Measurements from ENCODE around the gene PCDHB14. TPM values are rescaled to one million over a fixed set of nuclear protein-coding genes. Genes with fewer than 3 reads are reported as not detected.

PCDHB14 gene
- polyA plus RNA-seq, 12 donors: 5.4 to 9.6 (median 7.0) TPM; not detected in 1

DNA sequence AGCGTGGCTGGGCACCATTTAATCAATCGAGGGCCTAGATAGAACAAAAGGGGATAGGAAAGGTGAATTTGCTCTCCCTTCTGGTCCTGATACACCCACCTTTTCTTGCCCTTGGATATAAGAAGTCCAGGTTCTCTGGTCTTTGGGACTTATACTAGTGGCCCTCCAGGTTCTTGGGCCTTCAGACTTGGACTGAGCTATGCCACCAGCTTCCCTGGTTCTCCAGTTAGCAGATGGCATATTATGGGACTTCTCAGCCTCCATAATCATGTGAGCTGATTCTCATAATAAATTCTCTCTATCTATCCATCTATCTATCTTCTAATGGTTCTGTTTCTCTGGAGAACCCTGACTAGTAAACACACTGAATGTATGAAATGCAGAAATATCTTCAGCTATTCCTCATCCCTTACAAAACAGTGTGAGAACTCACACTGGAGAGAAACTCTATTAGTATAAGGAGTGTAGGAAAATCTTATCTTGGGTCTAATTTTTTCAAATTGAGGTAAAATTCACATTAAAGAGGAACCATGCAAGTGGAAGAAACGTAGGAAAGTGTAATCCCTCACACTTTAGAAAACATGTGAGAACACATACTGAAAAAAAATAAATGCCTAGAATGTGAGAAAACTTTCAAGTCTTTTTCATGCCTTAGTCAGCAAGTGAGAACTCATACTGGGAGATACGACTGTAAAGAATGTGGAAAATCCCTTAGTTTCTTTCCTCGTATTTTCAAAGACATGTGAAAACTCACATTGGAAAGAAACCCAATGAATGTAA lies 37.5 kb downstream of the PCDHB14 start:
- no peak for DNase-seq

GRCh38 chr5:141261238-141261546 lies 38.0 kb downstream of the PCDHB14 start:
- no peak for DNase-seq

DNA sequence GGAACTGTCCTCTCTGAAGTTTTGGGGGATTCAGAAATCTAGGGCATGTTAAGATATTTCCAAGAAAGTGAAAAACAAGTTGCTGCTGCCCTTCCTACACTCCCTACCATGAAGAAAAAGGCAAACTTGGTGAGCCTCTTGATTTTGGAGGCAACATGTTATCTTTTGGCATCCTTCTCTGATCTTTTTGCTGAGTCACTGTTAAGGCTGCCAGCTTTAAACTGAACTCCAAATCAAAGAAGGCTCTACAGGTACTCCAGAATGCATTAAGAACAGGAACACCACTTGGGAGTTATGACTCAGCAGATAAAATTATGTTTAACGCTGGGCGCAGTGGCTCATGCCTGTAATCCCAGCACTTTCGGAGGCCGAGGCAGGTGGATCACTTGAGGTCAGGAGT lies 46.1 kb downstream of the PCDHB14 start:
- no peak for DNase-seq

GRCh38 chr5:141272906-141273305 lies 49.8 kb downstream of the PCDHB14 start:
- no peak for DNase-seq

Other genes with a start within 250 kb of the PCDHB14 start
- gene PCDHB1, start 172.0 kb upstream of the PCDHB14 start, polyA plus RNA-seq (ENCODE audit: insufficient read length in 12 of 12): under 1 TPM in 10 of 12 donors, not detected in 2; 0.05 to 0.23 (median 0.11) TPM
- 1 to 10 TPM in 11 of 12 donors, not detected in 1; 2.9 to 5.8 (median 4.2) TPM for gene PCDHB2, start 128.7 kb upstream of the PCDHB14 start, polyA plus RNA-seq (ENCODE audit: insufficient read length in 12 of 12)
- 1 to 10 TPM in 10 of 12 donors, not detected in 2; 1.4 to 2.4 (median 2.1) TPM for gene PCDHB3, start 122.9 kb upstream of the PCDHB14 start, polyA plus RNA-seq (ENCODE audit: insufficient read length in 12 of 12)
- gene PCDHB4, start 101.5 kb upstream of the PCDHB14 start, polyA plus RNA-seq (ENCODE audit: insufficient read length in 12 of 12): 1 to 10 TPM in 10 of 12 donors, not detected in 2; 2.6 to 4.6 (median 3.2) TPM
- 1 to 10 TPM in 11 of 12 donors, not detected in 1; 3.1 to 5.1 (median 3.9) TPM for gene PCDHB5, start 88.1 kb upstream of the PCDHB14 start, polyA plus RNA-seq (ENCODE audit: insufficient read length in 12 of 12)
- 1 to 10 TPM in 11 of 12 donors, not detected in 1; 1.6 to 3.8 (median 1.9) TPM for gene PCDHB6, start 73.3 kb upstream of the PCDHB14 start, polyA plus RNA-seq (ENCODE audit: insufficient read length in 12 of 12)
- 1 to 10 TPM in 11 of 12 donors, not detected in 1; 1.8 to 3.3 (median 2.4) TPM for gene PCDHB7, start 50.7 kb upstream of the PCDHB14 start, polyA plus RNA-seq (ENCODE audit: insufficient read length in 12 of 12)
- gene PCDHB8, start 45.6 kb upstream of the PCDHB14 start, polyA plus RNA-seq (ENCODE audit: insufficient read length in 12 of 12): 1 to 10 TPM in 6 of 12 donors, under 1 TPM in 4, not detected in 2; 0.44 to 1.6 (median 1.2) TPM
- gene PCDHB16, start 41.0 kb upstream of the PCDHB14 start, polyA plus RNA-seq (ENCODE audit: insufficient read length in 12 of 12): 1 to 10 TPM in 11 of 12 donors, not detected in 1; 2.8 to 6.3 (median 3.9) TPM
- gene PCDHB9, start 36.2 kb upstream of the PCDHB14 start, polyA plus RNA-seq (ENCODE audit: insufficient read length in 12 of 12): 1 to 10 TPM in 10 of 12 donors, not detected in 2; 1.4 to 4.6 (median 2.3) TPM
- gene PCDHB10, start 31.0 kb upstream of the PCDHB14 start, polyA plus RNA-seq (ENCODE audit: insufficient read length in 12 of 12): 1 to 10 TPM in 10 of 12 donors, not detected in 2; 3.2 to 5.7 (median 4.8) TPM
- gene PCDHB11, start 23.7 kb upstream of the PCDHB14 start, polyA plus RNA-seq (ENCODE audit: insufficient read length in 12 of 12): 1 to 10 TPM in 11 of 12 donors, not detected in 1; 1.6 to 3.4 (median 2.5) TPM
- 1 to 10 TPM in 11 of 12 donors, not detected in 1; 1.9 to 3.8 (median 2.8) TPM for gene PCDHB12, start 14.6 kb upstream of the PCDHB14 start, polyA plus RNA-seq (ENCODE audit: insufficient read length in 12 of 12)
- gene PCDHB13, start 9.4 kb upstream of the PCDHB14 start, polyA plus RNA-seq (ENCODE audit: insufficient read length in 12 of 12): 1 to 10 TPM in 11 of 12 donors, not detected in 1; 2.2 to 4.3 (median 3.0) TPM
- 10 to 100 TPM in 1 of 12 donors, 1 to 10 TPM in 10, not detected in 1; 5.8 to 12.3 (median 6.8) TPM for gene PCDHB15, start 22.1 kb downstream of the PCDHB14 start, polyA plus RNA-seq (ENCODE audit: insufficient read length in 12 of 12)
- not detected for gene SLC25A2, start 80.7 kb downstream of the PCDHB14 start, polyA plus RNA-seq (ENCODE audit: insufficient read length in 12 of 12)
- 100 to 1,000 TPM in 2 of 12 donors, 10 to 100 TPM in 9, not detected in 1; 77.9 to 106 (median 91.7) TPM for gene TAF7, start 97.4 kb downstream of the PCDHB14 start, polyA plus RNA-seq (ENCODE audit: insufficient read length in 12 of 12)
- gene PCDHGA1, start 107.2 kb downstream of the PCDHB14 start, polyA plus RNA-seq (ENCODE audit: insufficient read length in 12 of 12): under 1 TPM in 10 of 12 donors, not detected in 2; 0.44 to 0.86 (median 0.56) TPM
- 1 to 10 TPM in 11 of 12 donors, not detected in 1; 1.6 to 5.9 (median 2.5) TPM for gene PCDHGA2, start 115.4 kb downstream of the PCDHB14 start, polyA plus RNA-seq (ENCODE audit: insufficient read length in 12 of 12)
- 1 to 10 TPM in 10 of 12 donors, not detected in 2; 1.2 to 1.8 (median 1.4) TPM for gene PCDHGA3, start 120.5 kb downstream of the PCDHB14 start, polyA plus RNA-seq (ENCODE audit: insufficient read length in 12 of 12)
- 1 to 10 TPM in 1 of 12 donors, under 1 TPM in 9, not detected in 2; 0.32 to 1.0 (median 0.65) TPM for gene PCDHGB1, start 126.8 kb downstream of the PCDHB14 start, polyA plus RNA-seq (ENCODE audit: insufficient read length in 12 of 12)
- 1 to 10 TPM in 9 of 12 donors, under 1 TPM in 1, not detected in 2; 0.93 to 1.9 (median 1.5) TPM for gene PCDHGA4, start 131.7 kb downstream of the PCDHB14 start, polyA plus RNA-seq (ENCODE audit: insufficient read length in 12 of 12)
- gene PCDHGB2, start 136.7 kb downstream of the PCDHB14 start, polyA plus RNA-seq (ENCODE audit: insufficient read length in 12 of 12): 1 to 10 TPM in 10 of 12 donors, not detected in 2; 1.8 to 3.0 (median 2.1) TPM
- 1 to 10 TPM in 10 of 12 donors, not detected in 2; 2.1 to 3.4 (median 2.7) TPM for gene PCDHGA5, start 140.8 kb downstream of the PCDHB14 start, polyA plus RNA-seq (ENCODE audit: insufficient read length in 12 of 12)
- gene PCDHGB3, start 146.9 kb downstream of the PCDHB14 start, polyA plus RNA-seq (ENCODE audit: insufficient read length in 12 of 12): 1 to 10 TPM in 8 of 12 donors, under 1 TPM in 2, not detected in 2; 0.94 to 2.0 (median 1.3) TPM
- 1 to 10 TPM in 10 of 12 donors, not detected in 2; 2.5 to 5.4 (median 3.5) TPM for gene PCDHGA6, start 150.5 kb downstream of the PCDHB14 start, polyA plus RNA-seq (ENCODE audit: insufficient read length in 12 of 12)
- gene PCDHGA7, start 159.4 kb downstream of the PCDHB14 start, polyA plus RNA-seq (ENCODE audit: insufficient read length in 12 of 12): 1 to 10 TPM in 10 of 12 donors, not detected in 2; 1.1 to 2.0 (median 1.6) TPM
- 1 to 10 TPM in 11 of 12 donors, not detected in 1; 1.9 to 3.5 (median 2.3) TPM for gene PCDHGB4, start 164.4 kb downstream of the PCDHB14 start, polyA plus RNA-seq (ENCODE audit: insufficient read length in 12 of 12)
- gene PCDHGA8, start 169.3 kb downstream of the PCDHB14 start, polyA plus RNA-seq (ENCODE audit: insufficient read length in 12 of 12): 1 to 10 TPM in 1 of 12 donors, under 1 TPM in 9, not detected in 2; 0.34 to 1.1 (median 0.66) TPM
- gene PCDHGB5, start 174.6 kb downstream of the PCDHB14 start, polyA plus RNA-seq (ENCODE audit: insufficient read length in 12 of 12): 1 to 10 TPM in 11 of 12 donors, not detected in 1; 2.7 to 7.7 (median 4.0) TPM
- 1 to 10 TPM in 11 of 12 donors, not detected in 1; 2.8 to 5.2 (median 4.2) TPM for gene PCDHGA9, start 179.4 kb downstream of the PCDHB14 start, polyA plus RNA-seq (ENCODE audit: insufficient read length in 12 of 12)
- gene PCDHGB6, start 184.7 kb downstream of the PCDHB14 start, polyA plus RNA-seq (ENCODE audit: insufficient read length in 12 of 12): 1 to 10 TPM in 11 of 12 donors, not detected in 1; 2.8 to 7.7 (median 4.3) TPM
- gene PCDHGA10, start 189.6 kb downstream of the PCDHB14 start, polyA plus RNA-seq (ENCODE audit: insufficient read length in 12 of 12): 1 to 10 TPM in 11 of 12 donors, not detected in 1; 1.3 to 3.4 (median 1.8) TPM
- gene PCDHGB7, start 194.3 kb downstream of the PCDHB14 start, polyA plus RNA-seq (ENCODE audit: insufficient read length in 12 of 12): 10 to 100 TPM in 3 of 12 donors, 1 to 10 TPM in 8, not detected in 1; 6.5 to 14.7 (median 8.6) TPM
- gene PCDHGA11, start 197.7 kb downstream of the PCDHB14 start, polyA plus RNA-seq (ENCODE audit: insufficient read length in 12 of 12): 1 to 10 TPM in 10 of 12 donors, not detected in 2; 2.6 to 5.1 (median 3.4) TPM
- gene PCDHGA12, start 207.2 kb downstream of the PCDHB14 start, polyA plus RNA-seq (ENCODE audit: insufficient read length in 12 of 12): 1 to 10 TPM in 10 of 12 donors, not detected in 2; 1.2 to 4.6 (median 2.1) TPM

Data from muscle of arm (tissue), 12 donors.